IMR-90 (cell line): Measurements from ENCODE around the gene LTC4S.

Experiments
- BHLHE40 ChIP-seq: fragments of 150-350 bp; IDR thresholded peaks from 2 replicates; pipeline ENCODE4 v1.6.1; 2016; ENCODE audit warnings: mild to moderate bottlenecking, low read depth, low read length
- CEBPB ChIP-seq: IDR thresholded peaks from 2 replicates; pipeline ENCODE4 v1.6.1; 2012; ENCODE audit warnings: low read depth, low read length, improper control_type of control experiment
- CHD1 ChIP-seq: IDR thresholded peaks from 2 replicates; pipeline ENCODE4 v1.6.1; 2012; ENCODE audit warnings: low read depth, low read length, improper control_type of control experiment
- MAFK ChIP-seq: IDR thresholded peaks from 2 replicates; pipeline ENCODE4 v1.6.1; 2012; ENCODE audit warnings: low read depth, low read length, improper control_type of control experiment
- MAZ ChIP-seq: IDR thresholded peaks from 2 replicates; pipeline ENCODE4 v1.6.1; 2012; ENCODE audit warnings: low read depth, mild to moderate bottlenecking, low read length, improper control_type of control experiment, moderate library complexity, borderline replicate concordance
- NFE2L2 ChIP-seq: fragments of 150-350 bp; IDR thresholded peaks from 2 replicates; pipeline ENCODE4 v1.6.1; 2016; ENCODE audit warnings: low read depth, mild to moderate bottlenecking, low read length
- POLR2A ChIP-seq: IDR thresholded peaks from 2 replicates; pipeline ENCODE4 v1.6.1; 2012; ENCODE audit warnings: mild to moderate bottlenecking, low read depth, low read length
- RAD21 ChIP-seq: IDR thresholded peaks from 2 replicates; pipeline ENCODE4 v1.6.1; 2012; ENCODE audit warnings: low read length, improper control_type of control experiment
- RFX5 ChIP-seq: IDR thresholded peaks from 2 replicates; pipeline ENCODE4 v1.8.0; 2012; ENCODE audit warnings: low read depth, mild to moderate bottlenecking, low read length, moderate library complexity
- SMC3 ChIP-seq: fragments of 150-350 bp; IDR thresholded peaks from 2 replicates; pipeline ENCODE4 v1.6.1; 2016; ENCODE audit warnings: low read depth, mild to moderate bottlenecking, antibody characterized with exemption, low read length, moderate library complexity
- TF ChIP-seq, protein P1 (sequence below): conservative IDR thresholded peaks from 2 replicates; pipeline ENCODE4 v1.5.1; 2012; ENCODE audit warnings: mild to moderate bottlenecking, low read depth, low read length, improper control_type of control experiment
- TF ChIP-seq, protein P2 (sequence below): fragments of 150-350 bp; IDR thresholded peaks from 2 replicates; pipeline ENCODE4 v1.6.1; 2017; ENCODE audit warnings: mild to moderate bottlenecking, antibody characterized with exemption, low read length, low read depth
- TF ChIP-seq, protein P3 (sequence below): fragments of 150-350 bp; IDR thresholded peaks from 2 replicates; pipeline ENCODE4 v1.6.1; 2016; ENCODE audit warnings: low read depth, mild to moderate bottlenecking, low read length, moderate library complexity, borderline replicate concordance

DNA sequence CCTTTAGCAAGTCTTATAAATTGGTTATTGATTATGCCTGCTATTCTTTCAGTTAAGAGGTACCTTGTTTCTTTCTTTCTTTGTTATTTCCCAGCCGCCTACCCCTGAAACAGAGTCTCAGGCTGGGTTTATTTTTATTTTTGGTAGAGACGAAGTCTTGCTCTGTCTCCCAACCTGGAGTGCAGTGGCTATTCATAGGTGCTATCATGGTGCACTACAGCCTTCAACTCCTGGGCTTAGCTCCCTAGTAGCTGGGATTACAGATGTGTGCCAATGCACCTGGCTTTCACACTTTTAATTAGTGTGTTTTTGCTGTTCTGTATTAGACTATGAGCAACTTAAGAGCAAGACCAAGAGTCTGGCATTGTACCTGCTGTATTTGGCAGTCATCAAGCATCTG is 46.9 kb upstream of the LTC4S start:
- no peak for TF ChIP-seq POLR2A
- TF ChIP-seq CEBPB: no peak
- no peak for TF ChIP-seq MAFK
- TF ChIP-seq RAD21: no peak
- TF ChIP-seq, protein P1, sequence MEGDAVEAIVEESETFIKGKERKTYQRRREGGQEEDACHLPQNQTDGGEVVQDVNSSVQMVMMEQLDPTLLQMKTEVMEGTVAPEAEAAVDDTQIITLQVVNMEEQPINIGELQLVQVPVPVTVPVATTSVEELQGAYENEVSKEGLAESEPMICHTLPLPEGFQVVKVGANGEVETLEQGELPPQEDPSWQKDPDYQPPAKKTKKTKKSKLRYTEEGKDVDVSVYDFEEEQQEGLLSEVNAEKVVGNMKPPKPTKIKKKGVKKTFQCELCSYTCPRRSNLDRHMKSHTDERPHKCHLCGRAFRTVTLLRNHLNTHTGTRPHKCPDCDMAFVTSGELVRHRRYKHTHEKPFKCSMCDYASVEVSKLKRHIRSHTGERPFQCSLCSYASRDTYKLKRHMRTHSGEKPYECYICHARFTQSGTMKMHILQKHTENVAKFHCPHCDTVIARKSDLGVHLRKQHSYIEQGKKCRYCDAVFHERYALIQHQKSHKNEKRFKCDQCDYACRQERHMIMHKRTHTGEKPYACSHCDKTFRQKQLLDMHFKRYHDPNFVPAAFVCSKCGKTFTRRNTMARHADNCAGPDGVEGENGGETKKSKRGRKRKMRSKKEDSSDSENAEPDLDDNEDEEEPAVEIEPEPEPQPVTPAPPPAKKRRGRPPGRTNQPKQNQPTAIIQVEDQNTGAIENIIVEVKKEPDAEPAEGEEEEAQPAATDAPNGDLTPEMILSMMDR: no peak
- no peak for TF ChIP-seq MAZ
- TF ChIP-seq, protein P2, sequence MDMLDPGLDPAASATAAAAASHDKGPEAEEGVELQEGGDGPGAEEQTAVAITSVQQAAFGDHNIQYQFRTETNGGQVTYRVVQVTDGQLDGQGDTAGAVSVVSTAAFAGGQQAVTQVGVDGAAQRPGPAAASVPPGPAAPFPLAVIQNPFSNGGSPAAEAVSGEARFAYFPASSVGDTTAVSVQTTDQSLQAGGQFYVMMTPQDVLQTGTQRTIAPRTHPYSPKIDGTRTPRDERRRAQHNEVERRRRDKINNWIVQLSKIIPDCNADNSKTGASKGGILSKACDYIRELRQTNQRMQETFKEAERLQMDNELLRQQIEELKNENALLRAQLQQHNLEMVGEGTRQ: no peak
- TF ChIP-seq, protein P3, sequence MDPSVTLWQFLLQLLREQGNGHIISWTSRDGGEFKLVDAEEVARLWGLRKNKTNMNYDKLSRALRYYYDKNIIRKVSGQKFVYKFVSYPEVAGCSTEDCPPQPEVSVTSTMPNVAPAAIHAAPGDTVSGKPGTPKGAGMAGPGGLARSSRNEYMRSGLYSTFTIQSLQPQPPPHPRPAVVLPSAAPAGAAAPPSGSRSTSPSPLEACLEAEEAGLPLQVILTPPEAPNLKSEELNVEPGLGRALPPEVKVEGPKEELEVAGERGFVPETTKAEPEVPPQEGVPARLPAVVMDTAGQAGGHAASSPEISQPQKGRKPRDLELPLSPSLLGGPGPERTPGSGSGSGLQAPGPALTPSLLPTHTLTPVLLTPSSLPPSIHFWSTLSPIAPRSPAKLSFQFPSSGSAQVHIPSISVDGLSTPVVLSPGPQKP: no peak
- no peak for TF ChIP-seq SMC3
- no peak for TF ChIP-seq CHD1
- TF ChIP-seq BHLHE40: no peak
- no peak for TF ChIP-seq NFE2L2
- no peak for TF ChIP-seq RFX5
